Gastrocnemius medialis (tissue), 4 donors: ENCODE results near the gene ELAVL1. TPM values are rescaled to one million over a fixed set of nuclear protein-coding genes. Genes with fewer than 3 reads are reported as not detected.

Experiments
- ATAC-seq, 2 donors: fragments of 150-250 bp; one replicate each; pipeline ENCODE4 v1.9.1; 2016
- DNase-seq, 2 donors: peaks; one replicate each; pipeline ENCODE4 v3.0.0-alpha.2; 2019
- H3K27ac ChIP-seq, 4 donors: fragments of 200-600 bp; sonication (generic); 1 replicate in 1 of 4; 2 replicates in 3 of 4; pipeline ENCODE4 v1.5.1; 2016 to 2018; ENCODE audit warnings: mild to moderate bottlenecking in 2 of 4, moderate library complexity in 1 of 4
- H3K27me3 ChIP-seq, 3 donors: fragments of 200-600 bp; sonication (generic) in 2 of 3; 1 replicate in 1 of 3; 2 replicates in 2 of 3; pipeline versions ENCODE4 v1.5.1 to v1.6.0; 2016 to 2019; ENCODE audit warnings: mild to moderate bottlenecking in 1 of 3, moderate library complexity in 1 of 3
- H3K36me3 ChIP-seq, 2 donors: fragments of 200-600 bp; sonication (generic) in 1 of 2; one replicate each; pipeline ENCODE4 v1.5.1; 2017 to 2018
- H3K4me1 ChIP-seq, 2 donors: fragments of 200-600 bp; sonication (generic) in 1 of 2; one replicate each; pipeline ENCODE4 v1.5.1; 2016 to 2017; ENCODE audit warnings: mild to moderate bottlenecking in 2 of 2
- H3K4me3 ChIP-seq, 4 donors: fragments of 200-600 bp; sonication (generic) in 3 of 4; 1 replicate in 1 of 4; 2 replicates in 3 of 4; pipeline ENCODE4 v1.5.1; 2016 to 2019; ENCODE audit warnings: mild to moderate bottlenecking in 2 of 4
- H3K9me3 ChIP-seq, 3 donors: fragments of 200-600 bp; sonication (generic) in 2 of 3; 1 replicate in 1 of 3; 2 replicates in 2 of 3; pipeline ENCODE4 v1.5.1; 2016 to 2019
- CTCF ChIP-seq, 5 experiments: fragments of 450-650 bp in 3 of 5; fragments of 200-600 bp in 2 of 5; sonication (generic) in 2 of 5; IDR thresholded peaks in 4 of 5; conservative IDR thresholded peaks in 1 of 5; 1 replicate in 4 of 5; 2 replicates in 1 of 5; pipeline ENCODE4 v1.5.1; 2016 to 2019; ENCODE audit warnings: antibody characterized with exemption in 5 of 5, mild to moderate bottlenecking in 3 of 5, moderate library complexity in 3 of 5
- POLR2A ChIP-seq, 2 donors: fragments of 450-650 bp; IDR thresholded peaks; one replicate each; pipeline ENCODE4 v1.6.1; 2017; ENCODE audit warnings: antibody characterized with exemption in 2 of 2, mild to moderate bottlenecking in 2 of 2, moderate library complexity in 2 of 2
- in situ Hi-C, 4 donors: fragments of 200-750 bp; cut with MboI; loops; one replicate each; pipeline versions ENCODE4 v1.15.0 to v1.8.0; 2017; ENCODE audit warnings: low sequenced_read_pairs in 4 of 4
- intact Hi-C: fragments of 100-400 bp; cut with DNase I; formaldehyde crosslinking; loops from one replicate; pipeline ENCODE4 v1.15.1; 2023; ENCODE audit warnings: low total_unique reads
- total RNA-seq, 4 donors: library from RNA; depleted of rRNA; stranded (reverse); fragments of >200 nt; gene quantifications; one replicate each; pipeline versions ENCODE4 v1.1.0 to v1.2.3, GENCODE V29; 2016

Gene ELAVL1
- total RNA-seq, 4 donors from 2014 or later: 18.2 to 40.5 (median 28.9) TPM

DNA sequence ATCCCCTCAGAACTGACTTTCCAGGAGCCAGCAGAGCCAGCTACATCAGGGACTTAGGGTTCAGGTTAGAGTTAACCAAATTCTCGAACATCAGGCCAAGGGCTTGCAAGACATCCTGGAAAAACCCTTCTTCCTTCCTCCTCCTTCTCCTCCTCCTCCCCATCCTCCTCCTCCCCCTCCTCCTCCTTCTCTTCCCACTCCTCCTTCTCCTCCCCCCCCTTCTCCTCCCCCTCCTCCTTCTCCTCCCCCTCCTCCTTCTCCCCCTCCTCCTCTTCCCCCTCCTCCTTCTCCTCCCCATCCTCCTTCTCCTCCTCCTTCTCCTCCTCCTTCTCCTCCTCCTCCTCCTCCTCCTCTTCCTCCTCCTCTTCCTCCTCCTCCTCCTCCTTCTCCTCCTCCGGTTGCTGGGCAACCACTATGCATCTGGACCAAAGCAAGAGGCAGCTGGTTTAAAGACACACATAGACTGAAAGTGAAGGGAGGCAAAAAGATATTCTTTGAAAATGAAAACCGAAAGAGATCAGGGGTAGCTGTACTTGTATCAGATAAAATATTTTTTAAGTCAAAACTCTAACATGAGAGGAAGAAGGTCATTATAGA is 41.2 kb upstream of the ELAVL1 start:
- ATAC-seq (no peak), DNase-seq (no peak)
- Histone ChIP-seq H3K36me3 (no peaks in the 10 kb centered on the region), H3K9me3 (no peaks in the 10 kb centered on the region), H3K27ac (no peak overlapping the region), H3K4me1 (no peaks in the 10 kb centered on the region), H3K4me3 (no peak overlapping the region), H3K27me3 (peaks cover 8 to 10% (median 10%) of the 10 kb centered on the region in 3 donors)
- intact Hi-C loops: no loop called here
- in situ Hi-C loops: no loop called here
- TF ChIP-seq POLR2A (IDR thresholded peaks at IDR 0.05): no peak
- no peak for TF ChIP-seq CTCF (IDR thresholded peaks at IDR 0.05 in 4 of 5, conservative IDR thresholded peaks at IDR 0.05 in 1 of 5)

DNA sequence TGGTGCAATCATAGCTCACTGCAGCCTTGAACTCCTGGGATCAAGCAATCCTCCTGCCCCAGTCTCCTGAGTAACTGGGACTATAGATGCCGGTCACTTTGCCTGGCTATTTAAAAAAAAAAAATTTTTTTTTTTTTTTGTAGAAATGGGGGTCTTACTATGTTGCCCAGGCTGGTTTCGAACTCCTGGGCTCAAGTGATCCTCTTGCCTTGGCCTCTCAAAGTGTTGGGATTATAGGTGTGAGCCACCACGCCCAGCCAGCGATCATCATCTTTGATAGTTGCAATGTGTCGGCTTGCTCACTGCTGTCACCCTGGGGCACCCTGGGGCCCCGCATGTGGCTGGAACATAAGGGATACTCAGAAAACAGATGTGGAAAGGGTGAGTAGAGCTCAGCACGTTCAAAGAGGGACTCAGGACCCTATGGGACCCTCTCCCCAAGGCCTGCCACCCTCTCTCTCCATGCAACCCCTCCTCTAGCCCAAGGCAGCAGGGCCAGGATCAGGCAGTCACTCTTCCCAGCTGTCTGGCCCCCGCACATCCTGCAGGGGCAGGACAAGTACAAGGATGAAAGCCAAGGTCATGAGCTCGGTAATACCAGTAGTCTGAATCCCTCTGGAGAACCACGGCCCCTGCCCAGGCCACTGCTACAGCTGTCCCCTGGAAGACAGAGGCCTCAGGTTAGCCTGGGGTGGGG is 40.6 kb upstream of the ELAVL1 start:
- no peak for ATAC-seq
- Histone ChIP-seq H3K27ac (no peak overlapping the region), H3K27me3 (peaks cover 8 to 10% (median 10%) of the 10 kb centered on the region in 3 donors)

GRCh38 chr19:8044018-8044417 is 38.6 kb upstream of the ELAVL1 start:
- H3K27me3 ChIP-seq: no peaks in the 10 kb centered on the region
- no peak for DNase-seq
- TF ChIP-seq CTCF (IDR thresholded peaks at IDR 0.05 in 4 of 5, conservative IDR thresholded peaks at IDR 0.05 in 1 of 5) (no peak), POLR2A (IDR thresholded peaks at IDR 0.05) (no peak)
- ATAC-seq: no peak
- no peak overlapping the region for H3K27ac ChIP-seq
- in situ Hi-C loops (no loop called here), intact Hi-C loops (no loop called here)
- H3K36me3 ChIP-seq: no peaks in the 10 kb centered on the region
- H3K4me1 ChIP-seq: no peaks in the 10 kb centered on the region
- H3K4me3 ChIP-seq: no peak overlapping the region
- no peaks in the 10 kb centered on the region for H3K9me3 ChIP-seq

More for the DNA sequence above, 40.6 kb upstream of the ELAVL1 start:
- DNase-seq: no peak
- no peaks in the 10 kb centered on the region for H3K4me1 ChIP-seq
- H3K4me3 ChIP-seq: no peak overlapping the region
- intact Hi-C loops: no loop called here
- H3K9me3 ChIP-seq: no peaks in the 10 kb centered on the region
- H3K36me3 ChIP-seq: no peaks in the 10 kb centered on the region
- TF ChIP-seq POLR2A (IDR thresholded peaks at IDR 0.05) (no peak), CTCF (IDR thresholded peaks at IDR 0.05 in 4 of 5, conservative IDR thresholded peaks at IDR 0.05 in 1 of 5) (no peak)
- in situ Hi-C loops: no loop called here

- in situ Hi-C loops: no loop called here
- no peaks in the 10 kb centered on the region for H3K27me3 ChIP-seq
- H3K4me3 ChIP-seq: no peak overlapping the region
- DNase-seq (no peak), ATAC-seq (no peak)
- intact Hi-C loops: no loop called here
- H3K36me3 ChIP-seq: no peaks in the 10 kb centered on the region
- H3K4me1 ChIP-seq: no peaks in the 10 kb centered on the region
- TF ChIP-seq POLR2A (IDR thresholded peaks at IDR 0.05): no peak
- no peak for TF ChIP-seq CTCF (IDR thresholded peaks at IDR 0.05 in 4 of 5, conservative IDR thresholded peaks at IDR 0.05 in 1 of 5)
- H3K9me3 ChIP-seq: no peaks in the 10 kb centered on the region
- H3K27ac ChIP-seq: no peak overlapping the region
These were observed 37.5 kb upstream of the ELAVL1 start for GRCh38 chr19:8042900-8043299.
